Stomach (tissue), 9 donors: ENCODE measurements around the gene ZFYVE16. TPM values are rescaled to one million over a fixed set of nuclear protein-coding genes. Genes with fewer than 3 reads are reported as not detected.

Experiments used
- DNase-seq, 2 donors: peaks; one replicate each; pipeline versions ENCODE4 v3.0.0 to v3.0.0-alpha.2; 2013 to 2019
- H3K27ac ChIP-seq, 5 donors: fragments of 200-600 bp in 4 of 5; sonication (generic) in 4 of 5; one replicate each; pipeline ENCODE4 v1.5.1; 2013 to 2019; ENCODE audit warnings: mild to moderate bottlenecking in 1 of 5, moderate library complexity in 1 of 5
- H3K27me3 ChIP-seq, 3 donors: fragments of 200-600 bp; sonication (generic); one replicate each; pipeline ENCODE4 v1.5.1; 2017 to 2019; ENCODE audit warnings: mixed run types in 1 of 3
- H3K36me3 ChIP-seq, 4 donors: fragments of 200-600 bp; sonication (generic); 1 replicate in 3 of 4; 2 replicates in 1 of 4; pipeline ENCODE4 v1.5.1; 2016 to 2019
- H3K4me1 ChIP-seq, 4 donors: fragments of 200-600 bp; sonication (generic); one replicate each; pipeline ENCODE4 v1.5.1; 2016 to 2019
- H3K4me3 ChIP-seq, 4 donors: fragments of 200-600 bp; sonication (generic) in 3 of 4; one replicate each; pipeline ENCODE4 v1.5.1; 2016 to 2019; ENCODE audit warnings: mild to moderate bottlenecking in 1 of 4
- H3K9me3 ChIP-seq, 4 donors: fragments of 200-600 bp; sonication (generic); one replicate each; pipeline ENCODE4 v1.5.1; 2016 to 2019
- CTCF ChIP-seq, 7 experiments: fragments of 450-650 bp in 4 of 7; fragments of 200-600 bp in 3 of 7; sonication (generic) in 3 of 7; IDR thresholded peaks; one replicate each; pipeline ENCODE4 v1.5.1; 2016 to 2019; ENCODE audit warnings: antibody characterized with exemption in 7 of 7, control low read depth in 2 of 7, mild to moderate bottlenecking in 1 of 7
- EP300 ChIP-seq: sonication (generic); formaldehyde crosslinking; IDR thresholded peaks from one replicate; pipeline ENCODE4 v1.6.1; 2017; ENCODE audit warnings: antibody characterized with exemption
- POLR2A ChIP-seq, 4 donors: fragments of 450-650 bp; IDR thresholded peaks; one replicate each; pipeline ENCODE4 v1.6.1; 2016; ENCODE audit warnings: antibody characterized with exemption in 4 of 4, control low read depth in 2 of 4, mild to moderate bottlenecking in 1 of 4, moderate library complexity in 1 of 4
- POLR2AphosphoS5 ChIP-seq, 3 donors: sonication (generic); formaldehyde crosslinking; IDR thresholded peaks; one replicate each; pipeline ENCODE4 v1.6.1; 2016; ENCODE audit warnings: antibody characterized with exemption in 3 of 3
- WGBS, 5 donors: extraction: QIAGEN DNeasy Blood & Tissue Kit in 3 of 5; methylation state at CpG; one replicate each; pipeline versions ENCODE4 v1.1.5 to v1.1.7; 2013 to 2018; 5-methylcytosine and 5-hydroxymethylcytosine counted together
- intact Hi-C: fragments of 100-400 bp; cut with DNase I; formaldehyde crosslinking; loops from one replicate; pipeline ENCODE4 v1.15.1; 2023; ENCODE audit warnings: low total_unique reads
- polyA plus RNA-seq, 3 donors: library from polyadenylated mRNA; stranded (reverse); fragments of 200-250 nt; gene quantifications; one replicate each; pipeline ENCODE4 v1.2.3, GENCODE V29; 2013
- total RNA-seq, 5 donors: library from RNA; depleted of rRNA; stranded (reverse); fragments of >200 nt; gene quantifications; one replicate each; pipeline versions ENCODE4 v1.1.0 to v1.2.3, GENCODE V29; 2014 to 2016
- donor health status: healthy with polysubstance abuse.
- donor health status: Bipolar disorder and iron deficiency.
- donor health status: healthy.

The ZFYVE16 gene
- total and polyA plus RNA-seq, 8 donors, result 5.8 to 81.3 (median 23.3) TPM

GRCh38 chr5:80504833-80505232, 97.0 kb downstream of the ZFYVE16 start:
- H3K4me3 ChIP-seq, result no peak overlapping the region
- H3K4me1 ChIP-seq, result no peaks in the 10 kb centered on the region
- WGBS, 5 donors, result 39 to 65% (median 50%) methylated on average over 1 of the region's 1 CpG
- H3K36me3 ChIP-seq, result peaks cover 0 to 7% (median 0%) of the 10 kb centered on the region in 4 donors
- TF ChIP-seq CTCF (IDR thresholded peaks at IDR 0.05), result no peak
- TF ChIP-seq POLR2A (IDR thresholded peaks at IDR 0.05), result no peak
- TF ChIP-seq POLR2AphosphoS5 (IDR thresholded peaks at IDR 0.05), result no peak
- TF ChIP-seq EP300, result no peak
- H3K27me3 ChIP-seq, result no peaks in the 10 kb centered on the region
- intact Hi-C loops, result no loop called here
- DNase-seq, result no peak
- H3K27ac ChIP-seq, result no peak overlapping the region
- H3K9me3 ChIP-seq, result no peaks in the 10 kb centered on the region

- Histone ChIP-seq H3K4me1 (no peaks in the 10 kb centered on the region), H3K27ac (no peak overlapping the region), H3K4me3 (no peak overlapping the region), H3K36me3 (peaks cover 0 to 7% (median 0%) of the 10 kb centered on the region in 4 donors), H3K27me3 (no peaks in the 10 kb centered on the region), H3K9me3 (no peaks in the 10 kb centered on the region)
- 93 to 97% (median 93%) methylated on average over 3 of the region's 3 CpGs for WGBS, 5 donors
- TF ChIP-seq CTCF (IDR thresholded peaks at IDR 0.05), result no peak
- TF ChIP-seq POLR2A (IDR thresholded peaks at IDR 0.05), result no peak
- no peak for TF ChIP-seq EP300
- TF ChIP-seq POLR2AphosphoS5 (IDR thresholded peaks at IDR 0.05), result no peak
- DNase-seq, result no peak
- intact Hi-C loops, result no loop called here
These were observed 99.8 kb downstream of the ZFYVE16 start for GRCh38 chr5:80507663-80508062.

GRCh38 chr5:80508844-80509243, 101.0 kb downstream of the ZFYVE16 start:
- no peak overlapping the region for H3K4me3 ChIP-seq
- peaks cover 0 to 8% (median 0%) of the 10 kb centered on the region in 4 donors for H3K36me3 ChIP-seq
- no peak for DNase-seq
- H3K27ac ChIP-seq, result no peak overlapping the region
- 92 to 98% (median 94%) methylated on average over 6 of the region's 6 CpGs for WGBS, 5 donors
- intact Hi-C loops, result no loop called here
- TF ChIP-seq POLR2AphosphoS5 (IDR thresholded peaks at IDR 0.05) (no peak), POLR2A (IDR thresholded peaks at IDR 0.05) (no peak), CTCF (IDR thresholded peaks at IDR 0.05) (no peak), EP300 (no peak)
- H3K4me1 ChIP-seq, result no peaks in the 10 kb centered on the region
- H3K9me3 ChIP-seq, result no peaks in the 10 kb centered on the region
- no peaks in the 10 kb centered on the region for H3K27me3 ChIP-seq

DNA sequence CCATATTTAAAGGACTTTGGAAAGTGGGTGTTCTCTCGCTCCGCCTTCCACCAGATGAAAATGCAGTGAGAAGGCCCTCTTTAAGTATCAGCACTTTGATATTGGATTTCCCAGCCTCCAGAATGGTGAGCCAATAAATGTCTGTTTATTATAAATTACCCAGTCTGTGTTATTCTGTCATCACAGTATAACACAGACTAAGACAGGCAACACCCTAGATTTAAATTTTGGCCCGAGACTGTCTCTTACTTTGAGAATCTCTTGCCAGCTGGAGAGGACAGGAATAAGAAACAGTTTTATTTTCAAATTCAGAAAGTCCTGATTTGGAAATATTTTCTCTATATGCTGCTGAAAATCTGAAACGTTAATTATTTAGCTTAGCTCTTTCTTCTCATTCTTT, 101.5 kb downstream of the ZFYVE16 start:
- DNase-seq, result no peak
- WGBS, 5 donors, result 85 to 92% (median 88%) methylated on average over 4 of the region's 4 CpGs
- Histone ChIP-seq H3K9me3 (no peaks in the 10 kb centered on the region), H3K36me3 (peaks cover 0 to 14% (median 0%) of the 10 kb centered on the region in 4 donors), H3K4me1 (no peaks in the 10 kb centered on the region), H3K27ac (no peak overlapping the region), H3K4me3 (no peak overlapping the region), H3K27me3 (no peaks in the 10 kb centered on the region)
- TF ChIP-seq POLR2A (IDR thresholded peaks at IDR 0.05) (no peak), EP300 (no peak), POLR2AphosphoS5 (IDR thresholded peaks at IDR 0.05) (no peak), CTCF (IDR thresholded peaks at IDR 0.05) (no peak)
- intact Hi-C loops, result no loop called here
